HFFc6 (cell line): ENCODE results near the gene TTLL6. TPM values are rescaled to one million over a fixed set of nuclear protein-coding genes. Genes with fewer than 3 reads are reported as not detected.

Source experiments
- DNase-seq: peaks from one replicate; pipeline ENCODE4 v3.0.0-alpha.2; 2018
- H3K27ac Mint-ChIP-seq: 2 replicates; pipeline ENCODE4 v1.8.0; 2020; ENCODE audit warnings: mild to moderate bottlenecking, mixed read lengths
- H3K27me3 Mint-ChIP-seq: 2 replicates; pipeline ENCODE4 v1.8.0; 2021; ENCODE audit warnings: mild to moderate bottlenecking, moderate library complexity, mixed read lengths; ENCODE audit not compliant: insufficient read depth
- H3K36me3 Mint-ChIP-seq: 2 replicates; pipeline ENCODE4 v1.8.0; 2021; ENCODE audit warnings: low read depth, mixed read lengths
- H3K4me1 Mint-ChIP-seq: 2 replicates; pipeline ENCODE4 v1.8.0; 2020; ENCODE audit warnings: low read depth, mixed read lengths
- H3K4me3 Mint-ChIP-seq: 2 replicates; pipeline ENCODE4 v1.8.0; 2020; ENCODE audit warnings: mild to moderate bottlenecking, moderate library complexity, mixed read lengths
- H3K9me3 Mint-ChIP-seq: 2 replicates; pipeline ENCODE4 v1.8.0; 2020; ENCODE audit warnings: mild to moderate bottlenecking, mixed read lengths
- CTCF ChIP-seq: fragments of 200-600 bp; sonication (generic); IDR thresholded peaks from 2 replicates; pipeline ENCODE4 v1.5.0; 2021; ENCODE audit warnings: antibody characterized with exemption, mild to moderate bottlenecking
- total RNA-seq, 6 experiments: library from RNA; stranded (reverse); fragmentation: NEBNext Ultra II Directional; extraction: Animal tissue kit (Norgen Biotek cat#: 25700); gene quantifications; 2 replicates in 1 of 6; 3 replicates in 5 of 6; pipeline ENCODE4 v1.2.3, GENCODE V29; 2021

Gene TTLL6
- total RNA-seq, 6 experiments from 2014 or later, result not detected

GRCh38 chr17:48723423-48724250 lies 93.4 kb downstream of the TTLL6 start:
- DNase-seq, result no peak
- TF ChIP-seq CTCF, result no peak
- Mint-ChIP-seq H3K36me3 (no peaks in the 10 kb centered on the region), H3K9me3 (no peaks in the 10 kb centered on the region), H3K27ac (no peak overlapping the region), H3K4me1 (peaks cover 18% of the 10 kb centered on the region), H3K27me3 (peaks cover 79% of the 10 kb centered on the region), H3K4me3 (no peak overlapping the region)

GRCh38 chr17:48722915-48723422 lies 94.1 kb downstream of the TTLL6 start, which contains the start of gene PRAC2:
PRAC2 (plus strand) TSS chr17:48723185; CDS start chr17:48724411, 1,226 bp downstream.
- Mint-ChIP-seq H3K27me3 (peaks cover 80% of the 10 kb centered on the region), H3K9me3 (no peaks in the 10 kb centered on the region), H3K27ac (no peak within 1 kb of the TSS), H3K4me3 (no peak within 1 kb of the TSS), H3K36me3 (no peaks in the 10 kb centered on the region), H3K4me1 (peaks cover 16% of the 10 kb centered on the region)
- TF ChIP-seq CTCF, result no peak
- no peak for DNase-seq

GRCh38 chr17:48722201-48722907 lies 94.7 kb downstream of the TTLL6 start, which contains the start of gene PRAC1:
PRAC1 (minus strand) TSS chr17:48722518; CDS start chr17:48722392, 126 bp downstream.
- Mint-ChIP-seq H3K9me3 (no peaks in the 10 kb centered on the region), H3K27ac (no peak within 1 kb of the TSS), H3K27me3 (peaks cover 78% of the 10 kb centered on the region), H3K4me1 (peaks cover 16% of the 10 kb centered on the region), H3K4me3 (no peak within 1 kb of the TSS), H3K36me3 (no peaks in the 10 kb centered on the region)
- no peak for DNase-seq
- TF ChIP-seq CTCF, result no peak

GRCh38 chr17:48721009-48721402 lies 96.0 kb downstream of the TTLL6 start:
- peaks cover 16% of the 10 kb centered on the region for H3K4me1 Mint-ChIP-seq
- no peak overlapping the region for H3K27ac Mint-ChIP-seq
- H3K4me3 Mint-ChIP-seq, result no peak overlapping the region

More at GRCh38 chr17:48721009-48721402, 96.0 kb downstream of the TTLL6 start:
- no peaks in the 10 kb centered on the region for H3K36me3 Mint-ChIP-seq
- peaks cover 69% of the 10 kb centered on the region for H3K27me3 Mint-ChIP-seq
- H3K9me3 Mint-ChIP-seq, result no peaks in the 10 kb centered on the region
- no peak for DNase-seq
- TF ChIP-seq CTCF, result no peak
